DND-41 (cell line): ENCODE results near the gene FOSB.

Source experiments
- EZH2 ChIP-seq: IDR thresholded peaks from 3 replicates; pipeline ENCODE4 v1.6.1; 2012; ENCODE audit warnings: borderline replicate concordance, low read depth, mild to moderate bottlenecking, moderate library complexity, low read length, inconsistent platforms; ENCODE audit not compliant: severe bottlenecking
- TF ChIP-seq, protein P1 (sequence below): IDR thresholded peaks from 2 replicates; pipeline ENCODE4 v1.5.1; 2012; ENCODE audit warnings: borderline replicate concordance, low read length, moderate library complexity, mild to moderate bottlenecking; ENCODE audit not compliant: poor library complexity, severe bottlenecking; ENCODE audit errors: extremely low read depth

- TF ChIP-seq, protein P1, sequence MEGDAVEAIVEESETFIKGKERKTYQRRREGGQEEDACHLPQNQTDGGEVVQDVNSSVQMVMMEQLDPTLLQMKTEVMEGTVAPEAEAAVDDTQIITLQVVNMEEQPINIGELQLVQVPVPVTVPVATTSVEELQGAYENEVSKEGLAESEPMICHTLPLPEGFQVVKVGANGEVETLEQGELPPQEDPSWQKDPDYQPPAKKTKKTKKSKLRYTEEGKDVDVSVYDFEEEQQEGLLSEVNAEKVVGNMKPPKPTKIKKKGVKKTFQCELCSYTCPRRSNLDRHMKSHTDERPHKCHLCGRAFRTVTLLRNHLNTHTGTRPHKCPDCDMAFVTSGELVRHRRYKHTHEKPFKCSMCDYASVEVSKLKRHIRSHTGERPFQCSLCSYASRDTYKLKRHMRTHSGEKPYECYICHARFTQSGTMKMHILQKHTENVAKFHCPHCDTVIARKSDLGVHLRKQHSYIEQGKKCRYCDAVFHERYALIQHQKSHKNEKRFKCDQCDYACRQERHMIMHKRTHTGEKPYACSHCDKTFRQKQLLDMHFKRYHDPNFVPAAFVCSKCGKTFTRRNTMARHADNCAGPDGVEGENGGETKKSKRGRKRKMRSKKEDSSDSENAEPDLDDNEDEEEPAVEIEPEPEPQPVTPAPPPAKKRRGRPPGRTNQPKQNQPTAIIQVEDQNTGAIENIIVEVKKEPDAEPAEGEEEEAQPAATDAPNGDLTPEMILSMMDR = no peak
- no peak for TF ChIP-seq EZH2
Observed at GRCh38 chr19:45442778-45443461, 24.9 kb upstream of the FOSB start.
